Limb (tissue), 2 donors: Measurements from ENCODE around the gene FLVCR2.

Experiments
- DNase-seq, 2 donors: peaks; one replicate each; pipeline ENCODE4 v3.0.0-alpha.2; 2016; ENCODE audit errors: extremely low spot score in 2 of 2

The FLVCR2 gene, protein sequence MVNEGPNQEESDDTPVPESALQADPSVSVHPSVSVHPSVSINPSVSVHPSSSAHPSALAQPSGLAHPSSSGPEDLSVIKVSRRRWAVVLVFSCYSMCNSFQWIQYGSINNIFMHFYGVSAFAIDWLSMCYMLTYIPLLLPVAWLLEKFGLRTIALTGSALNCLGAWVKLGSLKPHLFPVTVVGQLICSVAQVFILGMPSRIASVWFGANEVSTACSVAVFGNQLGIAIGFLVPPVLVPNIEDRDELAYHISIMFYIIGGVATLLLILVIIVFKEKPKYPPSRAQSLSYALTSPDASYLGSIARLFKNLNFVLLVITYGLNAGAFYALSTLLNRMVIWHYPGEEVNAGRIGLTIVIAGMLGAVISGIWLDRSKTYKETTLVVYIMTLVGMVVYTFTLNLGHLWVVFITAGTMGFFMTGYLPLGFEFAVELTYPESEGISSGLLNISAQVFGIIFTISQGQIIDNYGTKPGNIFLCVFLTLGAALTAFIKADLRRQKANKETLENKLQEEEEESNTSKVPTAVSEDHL

GRCh38 chr14:75578102-75578785 lies at the start of gene FLVCR2:
FLVCR2 (plus strand) TSS chr14:75578620; CDS start chr14:75578973, 353 bp downstream.
- peak; percentile 57 to 82 for DNase-seq

- DNase-seq: no peak
Observed at GRCh38 chr14:75531256-75531655, 47.2 kb upstream of the FLVCR2 start.

DNA sequence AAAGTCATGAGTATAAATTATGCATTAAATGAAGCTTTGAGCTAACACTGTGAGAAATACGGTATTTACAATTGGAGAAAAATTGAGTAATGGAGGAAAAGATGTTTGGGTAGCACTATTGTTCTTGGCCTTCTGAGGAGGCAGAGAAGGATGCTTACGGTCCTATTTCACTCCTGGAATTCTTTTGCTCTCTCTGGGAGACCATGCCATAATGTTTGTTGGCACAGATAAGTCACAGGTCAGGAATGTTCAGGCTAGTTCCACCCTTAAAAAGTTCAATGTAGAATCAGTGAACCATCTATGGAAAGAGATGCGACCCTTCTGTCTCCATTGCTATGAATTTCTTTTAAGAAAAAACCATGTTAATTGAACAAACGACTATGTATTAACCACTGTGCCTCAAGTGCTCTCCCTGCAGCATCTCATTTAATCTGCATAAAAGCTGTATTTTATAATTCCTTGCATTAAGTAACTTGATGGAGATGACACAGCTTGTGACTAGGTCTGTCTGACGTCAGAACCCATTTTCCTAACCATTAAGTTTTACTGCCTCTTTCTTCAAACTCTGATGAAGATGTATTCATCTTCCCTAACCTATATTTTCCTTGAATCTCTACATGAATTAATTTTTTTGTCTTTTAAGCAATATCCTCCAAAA lies 46.6 kb upstream of the FLVCR2 start:
- DNase-seq: no peak

GRCh38 chr14:75533791-75534555 lies 44.4 kb upstream of the FLVCR2 start:
- no peak for DNase-seq

DNA sequence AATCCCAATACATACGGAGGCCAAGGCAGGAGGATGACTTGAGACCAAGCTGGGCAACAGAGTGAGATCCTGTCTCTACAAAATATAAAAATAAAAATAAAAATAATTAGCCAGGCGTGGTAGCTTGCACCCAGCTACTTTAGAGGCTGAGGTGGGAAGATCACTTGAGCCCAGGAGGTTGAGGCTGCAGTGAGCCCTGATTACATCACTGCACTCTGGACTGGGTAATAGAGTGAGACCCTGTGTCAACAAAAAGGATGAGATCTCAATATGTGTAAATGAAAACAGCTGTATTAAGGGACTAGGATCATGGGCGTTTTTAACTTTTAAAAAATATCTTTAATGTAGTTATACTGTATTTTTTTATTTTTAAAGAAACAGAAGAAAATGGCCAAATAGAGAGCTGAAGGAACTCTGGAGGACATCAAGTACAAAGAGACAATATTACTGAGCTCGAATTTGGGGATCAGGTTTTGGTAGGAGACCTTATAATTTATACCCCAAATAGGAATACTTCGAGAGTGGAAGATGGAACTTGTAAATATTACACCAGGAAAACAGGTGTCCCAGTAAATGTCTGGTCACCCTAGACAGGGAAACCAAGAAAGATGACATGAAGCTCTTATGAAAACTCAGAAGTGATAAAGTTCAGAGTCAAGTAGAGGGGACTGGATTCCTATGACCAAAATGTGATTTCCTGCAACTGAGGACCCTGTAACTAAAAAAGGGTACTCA lies 43.1 kb upstream of the FLVCR2 start:
- no peak for DNase-seq

DNA sequence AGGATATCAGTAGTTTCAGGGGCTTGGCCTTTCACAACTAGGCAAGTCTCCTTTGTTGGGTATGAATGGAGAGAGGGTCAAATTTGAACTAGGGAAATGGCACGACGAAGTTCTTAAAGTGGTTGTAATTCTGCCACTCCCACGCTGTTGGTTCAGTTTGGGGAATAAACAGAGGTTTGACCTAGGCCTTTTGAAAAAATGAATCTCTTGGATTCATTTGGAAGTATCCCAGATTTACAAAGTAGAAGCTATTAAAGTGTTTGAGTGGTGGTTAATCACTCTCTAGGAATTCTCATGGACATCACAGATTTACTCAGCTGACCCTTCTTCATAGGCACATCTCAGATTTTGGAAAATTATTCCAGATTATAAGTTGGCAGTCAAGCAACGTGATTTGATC lies 41.3 kb upstream of the FLVCR2 start:
- no peak for DNase-seq

DNA sequence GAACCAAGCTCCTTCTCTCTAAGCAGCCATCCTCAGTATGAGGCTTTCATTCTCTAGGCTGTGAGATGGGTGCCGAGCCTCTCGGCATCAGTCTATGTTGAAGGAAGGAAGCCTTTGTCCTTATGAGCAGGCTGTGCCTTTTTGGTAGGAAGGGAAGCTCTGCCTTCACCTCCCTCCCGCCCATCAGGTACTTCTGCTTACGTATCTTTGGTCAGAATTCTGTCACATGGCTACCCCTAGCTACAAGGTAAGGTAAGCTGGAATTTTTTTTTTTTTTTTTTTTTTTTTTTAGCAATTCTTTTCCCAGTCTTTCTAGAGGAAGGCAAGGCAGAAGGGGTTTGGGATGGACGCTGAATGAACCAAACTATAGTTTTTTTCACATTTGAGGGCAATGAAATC lies 39.3 kb upstream of the FLVCR2 start:
- DNase-seq: no peak

DNA sequence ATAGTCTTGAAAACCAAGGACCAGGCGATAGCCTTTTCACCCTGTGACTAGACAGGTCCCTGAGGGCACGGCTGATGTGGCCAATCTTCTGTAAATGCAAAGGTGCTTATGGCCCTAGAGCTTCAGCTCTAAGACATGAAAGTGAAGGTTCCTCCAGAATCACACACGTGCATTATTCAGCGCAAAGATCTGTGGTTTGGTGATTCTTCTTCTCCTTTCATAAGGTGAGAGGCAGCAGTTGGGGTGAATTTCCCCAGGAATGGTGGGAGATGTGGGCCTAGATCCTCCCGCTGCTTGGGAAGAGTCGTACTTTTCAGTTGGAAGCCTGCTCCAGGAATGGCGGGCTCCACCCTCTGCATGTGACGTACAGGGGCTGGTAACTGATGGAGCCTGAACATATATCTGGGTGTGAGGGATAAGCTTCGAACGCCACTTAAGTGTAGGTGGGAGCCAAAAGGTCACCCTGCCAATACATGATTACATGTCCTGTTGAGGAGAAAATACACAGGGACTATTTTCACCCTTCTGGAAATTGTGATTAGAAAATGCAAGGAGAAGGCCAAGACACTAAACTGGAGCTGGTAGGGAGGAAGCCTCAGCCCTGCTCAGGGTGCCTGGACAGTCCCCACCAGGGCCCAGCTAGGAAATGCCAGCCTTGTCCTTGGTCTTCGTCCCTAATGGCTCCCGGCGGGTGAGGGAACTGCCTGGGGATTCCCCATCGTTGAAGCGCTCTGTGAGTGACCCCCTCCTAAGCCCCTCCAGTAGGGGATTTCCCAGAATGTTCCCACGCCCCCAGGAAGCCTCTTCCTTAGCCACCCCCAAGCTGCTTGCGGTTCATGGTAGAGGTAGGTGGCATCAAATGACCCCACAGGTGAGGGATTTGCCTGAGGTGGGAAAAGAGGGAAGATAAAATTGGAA lies 38.6 kb upstream of the FLVCR2 start:
- no peak for DNase-seq

- no peak for DNase-seq
Observed at GRCh38 chr14:75540479-75540851, 38.0 kb upstream of the FLVCR2 start.

- DNase-seq: no peak
Observed at GRCh38 chr14:75542588-75543091, 35.8 kb upstream of the FLVCR2 start.

DNA sequence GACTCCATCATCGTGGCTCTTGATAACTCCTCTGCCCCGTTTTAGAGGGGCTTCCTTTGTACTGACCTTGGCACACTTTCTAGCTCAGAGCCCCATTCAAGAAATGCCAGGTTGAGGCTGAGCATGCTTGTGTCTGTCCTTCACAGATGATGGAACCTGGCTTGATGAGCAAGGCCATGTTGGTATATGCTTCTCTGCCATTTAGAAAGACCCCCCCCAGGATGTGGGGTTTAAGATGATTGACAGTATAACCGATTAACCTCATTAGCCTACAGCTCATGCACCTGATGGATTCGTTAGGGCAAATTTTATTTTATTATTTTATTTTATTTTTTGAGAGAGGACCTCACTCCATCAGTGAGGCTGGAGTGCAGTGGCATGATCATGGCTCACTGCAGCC lies 35.2 kb upstream of the FLVCR2 start:
- no peak for DNase-seq

GRCh38 chr14:75543786-75544185 lies 34.6 kb upstream of the FLVCR2 start:
- no peak for DNase-seq

GRCh38 chr14:75545907-75546306 lies 32.5 kb upstream of the FLVCR2 start:
- no peak for DNase-seq

DNA sequence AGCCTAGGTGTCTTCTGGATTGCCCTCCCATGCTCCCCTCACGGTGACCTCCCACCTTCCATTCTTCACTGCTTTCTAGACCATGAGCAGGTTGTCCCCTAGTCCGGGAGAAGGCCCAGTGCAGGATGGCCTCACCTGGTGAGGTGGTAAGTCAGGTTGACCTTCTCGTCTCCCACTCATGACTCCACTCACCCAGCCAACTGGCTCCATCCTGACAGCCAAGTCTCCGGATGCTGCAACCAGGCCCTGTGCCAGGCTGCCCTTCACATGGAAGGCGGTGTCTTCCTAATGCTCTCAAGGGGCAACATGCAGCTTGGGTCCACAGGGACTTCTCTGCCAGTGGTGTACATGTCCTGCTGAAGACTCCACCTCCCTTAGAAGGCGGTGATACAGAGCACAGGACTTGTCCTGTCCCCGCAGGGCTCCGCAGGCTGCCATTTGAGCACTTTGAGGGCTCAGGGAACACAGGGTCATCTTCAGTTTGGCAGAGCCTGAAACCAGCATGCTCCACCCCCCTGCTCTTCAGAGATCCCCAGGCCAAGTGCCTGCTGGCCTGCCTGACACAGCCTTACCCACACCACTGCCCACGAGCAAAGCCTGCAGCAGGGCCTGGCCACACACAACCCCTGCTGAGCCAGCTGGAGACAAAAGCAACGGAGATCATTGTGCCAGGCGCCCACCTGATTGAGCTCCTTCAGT lies 30.7 kb upstream of the FLVCR2 start:
- no peak for DNase-seq

DNA sequence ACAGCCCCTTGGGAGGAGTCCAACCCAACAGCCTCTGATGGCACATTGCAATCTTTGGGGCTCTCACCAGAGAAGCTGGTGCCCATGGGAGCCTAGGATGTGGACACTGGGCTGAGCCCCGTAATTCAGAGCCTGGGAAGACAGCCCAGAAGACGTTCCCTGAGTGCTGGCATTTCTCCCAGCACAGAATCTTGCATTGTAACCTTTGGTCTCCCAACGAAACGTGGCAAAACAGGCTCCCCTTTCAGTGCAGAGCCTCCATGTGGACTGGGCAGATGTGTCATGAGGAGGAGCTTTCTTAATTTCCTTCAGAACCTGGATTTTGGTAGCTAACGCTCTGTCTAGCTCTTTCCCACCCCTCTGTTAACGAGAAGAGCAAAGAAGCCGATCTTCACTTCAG lies 29.9 kb upstream of the FLVCR2 start:
- no peak for DNase-seq

DNA sequence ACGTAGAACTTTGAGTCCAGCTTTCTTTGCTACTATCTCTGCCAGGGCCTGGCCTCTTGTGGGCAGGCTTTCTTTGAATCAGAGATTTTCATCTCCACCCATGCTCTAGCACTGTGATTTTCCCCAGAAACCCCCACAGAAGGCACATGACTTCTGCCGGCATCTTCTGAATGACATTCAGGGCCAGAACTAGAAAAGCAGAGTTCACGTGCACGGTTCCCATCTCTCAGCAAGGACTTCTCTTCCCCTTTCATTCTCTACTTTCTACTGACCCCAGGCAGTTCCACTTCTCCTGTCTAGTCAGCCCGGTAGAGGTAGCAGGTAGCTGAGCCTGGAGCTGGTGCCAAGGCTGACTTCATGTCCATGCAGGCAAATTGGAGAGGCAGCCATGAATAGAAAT lies 29.3 kb upstream of the FLVCR2 start:
- no peak for DNase-seq

GRCh38 chr14:75551021-75551420 lies 27.4 kb upstream of the FLVCR2 start:
- DNase-seq: no peak

GRCh38 chr14:75553157-75553556 lies 25.3 kb upstream of the FLVCR2 start:
- no peak for DNase-seq
